D721Med (cell line): ENCODE measurements around the gene RXYLT1.

Source experiments
- DNase-seq: peaks from one replicate; pipeline ENCODE4 v3.0.0; 2011; ENCODE audit warnings: low spot score; ENCODE audit not compliant: insufficient read length
- FAIRE-seq: peaks from 2 replicates; lab custom pipeline; 2011; peaks lifted over from hg19 to GRCh38; lab: Jason Lieb, UNC
- TF ChIP-seq, protein P1 (sequence below): IDR thresholded peaks from 2 replicates; pipeline ENCODE4 v1.5.1; 2012; ENCODE audit warnings: mild to moderate bottlenecking, control low read depth; ENCODE audit not compliant: insufficient read depth; ENCODE audit errors: missing control alignments

Gene RXYLT1

DNA sequence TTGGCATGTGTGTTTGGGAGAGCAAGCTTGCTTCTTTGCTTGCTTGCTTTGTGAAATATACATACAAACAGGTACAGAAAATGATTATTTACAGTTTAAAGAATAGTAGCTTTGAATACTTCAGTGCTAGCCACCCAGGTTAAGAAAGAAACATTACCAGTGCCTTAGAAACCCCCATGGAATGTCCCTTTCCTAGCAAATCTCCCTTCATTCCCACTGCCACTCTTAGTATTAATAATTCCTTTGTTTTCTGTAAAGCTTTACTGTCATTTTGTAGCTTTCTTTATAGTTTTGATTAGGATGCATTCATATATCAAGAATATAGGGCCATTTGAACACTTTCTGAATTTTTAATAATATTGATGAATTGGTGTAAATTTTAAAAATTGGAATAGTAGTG, 74.3 kb downstream of the RXYLT1 start:
- FAIRE-seq (no peak), DNase-seq (no peak)
- TF ChIP-seq, protein P1, sequence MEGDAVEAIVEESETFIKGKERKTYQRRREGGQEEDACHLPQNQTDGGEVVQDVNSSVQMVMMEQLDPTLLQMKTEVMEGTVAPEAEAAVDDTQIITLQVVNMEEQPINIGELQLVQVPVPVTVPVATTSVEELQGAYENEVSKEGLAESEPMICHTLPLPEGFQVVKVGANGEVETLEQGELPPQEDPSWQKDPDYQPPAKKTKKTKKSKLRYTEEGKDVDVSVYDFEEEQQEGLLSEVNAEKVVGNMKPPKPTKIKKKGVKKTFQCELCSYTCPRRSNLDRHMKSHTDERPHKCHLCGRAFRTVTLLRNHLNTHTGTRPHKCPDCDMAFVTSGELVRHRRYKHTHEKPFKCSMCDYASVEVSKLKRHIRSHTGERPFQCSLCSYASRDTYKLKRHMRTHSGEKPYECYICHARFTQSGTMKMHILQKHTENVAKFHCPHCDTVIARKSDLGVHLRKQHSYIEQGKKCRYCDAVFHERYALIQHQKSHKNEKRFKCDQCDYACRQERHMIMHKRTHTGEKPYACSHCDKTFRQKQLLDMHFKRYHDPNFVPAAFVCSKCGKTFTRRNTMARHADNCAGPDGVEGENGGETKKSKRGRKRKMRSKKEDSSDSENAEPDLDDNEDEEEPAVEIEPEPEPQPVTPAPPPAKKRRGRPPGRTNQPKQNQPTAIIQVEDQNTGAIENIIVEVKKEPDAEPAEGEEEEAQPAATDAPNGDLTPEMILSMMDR, result no peak

DNA sequence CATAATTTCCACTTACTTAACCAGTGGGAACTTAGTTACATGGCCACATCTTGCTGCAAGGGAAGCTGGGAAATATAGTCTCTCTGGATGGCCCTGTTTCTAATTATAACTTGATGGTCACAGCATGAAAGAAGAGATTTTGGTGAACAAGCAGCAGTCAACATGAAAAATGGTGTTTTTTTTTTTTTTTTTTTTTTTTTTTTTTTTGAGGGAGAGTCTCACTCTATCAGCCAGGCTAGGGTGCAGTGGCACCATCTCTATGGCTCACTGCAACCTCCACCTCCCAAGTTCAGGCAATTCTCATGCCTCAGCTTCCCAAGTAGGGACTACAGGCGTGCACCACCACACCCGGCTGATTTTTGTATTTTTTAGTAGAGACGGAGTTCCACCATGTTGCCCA, 75.6 kb downstream of the RXYLT1 start:
- TF ChIP-seq, protein P1, result no peak
- FAIRE-seq, result no peak
- DNase-seq, result no peak

DNA sequence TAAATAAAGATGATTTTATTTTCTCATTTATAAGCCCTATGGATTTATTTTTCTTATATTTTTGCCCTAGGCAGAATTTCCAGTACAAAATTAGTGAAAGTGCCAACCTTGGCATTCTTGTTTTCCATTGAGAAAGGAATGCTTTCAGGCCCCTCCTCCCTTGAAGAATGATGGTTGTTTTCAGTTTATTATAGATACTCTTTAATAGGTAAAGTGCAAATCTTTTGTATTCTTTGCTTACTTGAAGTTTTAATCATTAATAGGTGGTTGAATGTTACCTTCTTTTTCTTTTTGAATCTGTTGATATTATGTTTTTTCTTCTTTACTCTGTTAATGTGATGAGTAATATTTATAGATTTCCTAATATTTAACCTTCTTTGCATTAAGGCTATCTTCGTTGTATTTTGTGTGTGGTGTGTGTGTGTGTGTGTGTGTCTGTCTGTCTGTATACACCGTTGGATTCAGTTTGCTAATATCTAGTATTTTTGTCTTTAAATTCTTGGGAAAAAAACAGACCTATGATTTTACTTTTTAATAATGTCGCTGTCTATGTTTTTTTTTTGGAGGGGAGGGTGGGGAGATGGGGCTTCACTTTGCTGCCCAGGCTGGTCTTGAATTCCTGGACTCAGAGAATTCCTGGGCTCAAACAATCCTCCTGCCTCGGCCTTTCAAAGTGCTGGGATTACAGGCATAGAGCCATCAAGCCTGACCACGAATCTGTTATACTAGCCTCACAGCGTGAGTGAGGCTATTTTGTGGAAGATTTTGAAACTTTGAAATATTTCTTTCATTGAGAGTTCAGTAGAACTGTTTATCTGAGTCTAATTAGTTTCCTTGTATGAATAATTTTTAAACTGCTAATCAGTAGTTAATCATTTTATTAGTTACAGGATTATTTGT, 78.3 kb downstream of the RXYLT1 start:
- DNase-seq, result no peak
- FAIRE-seq, result no peak
- TF ChIP-seq, protein P1, result no peak
